Tibial artery (tissue), 4 donors: ENCODE measurements around the gene CIDEB.

Source experiments
- DNase-seq, 2 donors: peaks; one replicate each; pipeline ENCODE4 v3.0.0-alpha.2; 2019
- H3K27ac ChIP-seq, 2 donors: fragments of 200-600 bp; sonication (generic) in 1 of 2; 1 replicate in 1 of 2; 2 replicates in 1 of 2; pipeline ENCODE4 v1.5.1; 2018 to 2019; ENCODE audit warnings: mild to moderate bottlenecking in 1 of 2
- H3K27me3 ChIP-seq, 2 donors: fragments of 200-600 bp; sonication (generic) in 1 of 2; one replicate each; pipeline versions ENCODE4 v1.5.1 to v1.6.0; 2016 to 2019
- H3K36me3 ChIP-seq, 3 donors: fragments of 200-600 bp; sonication (generic) in 2 of 3; one replicate each; pipeline ENCODE4 v1.5.1; 2016 to 2019; ENCODE audit warnings: mild to moderate bottlenecking in 2 of 3
- H3K4me1 ChIP-seq, 4 donors: fragments of 200-600 bp; sonication (generic) in 2 of 4; 1 replicate in 3 of 4; 2 replicates in 1 of 4; pipeline ENCODE4 v1.5.1; 2016 to 2019
- H3K4me3 ChIP-seq, 2 donors: fragments of 200-600 bp; sonication (generic) in 1 of 2; 1 replicate in 1 of 2; 2 replicates in 1 of 2; pipeline ENCODE4 v1.5.1; 2018 to 2019; ENCODE audit warnings: mild to moderate bottlenecking in 2 of 2
- H3K9me3 ChIP-seq, 3 donors: fragments of 200-600 bp; sonication (generic) in 1 of 3; one replicate each; pipeline ENCODE4 v1.5.1; 2016 to 2019
- CTCF ChIP-seq, 2 experiments: fragments of 200-600 bp in 1 of 2; fragments of 450-650 bp in 1 of 2; IDR thresholded peaks; one replicate each; pipeline ENCODE4 v1.5.1; 2017 to 2019; ENCODE audit warnings: antibody characterized with exemption in 2 of 2, mild to moderate bottlenecking in 1 of 2, moderate library complexity in 1 of 2
- intact Hi-C: fragments of 100-400 bp; cut with DNase I; formaldehyde crosslinking; loops from one replicate; pipeline ENCODE4 v1.15.0; 2023; ENCODE audit warnings: low total_unique reads

The CIDEB gene

GRCh38 chr14:24298892-24299254 is 8.9 kb downstream of the CIDEB start:
- no peak for DNase-seq
- peaks cover 0 to 34% (median 25%) of the 10 kb centered on the region in 4 donors for H3K4me1 ChIP-seq
- peak overlapping the region; percentile 91 to 96 for H3K4me3 ChIP-seq
- intact Hi-C loops, result loop anchor here (5.0 kb wide), 1 partner anchor 57 kb away; the partner anchor contains the start of gene TINF2
- peak overlapping the region; percentile 76 to 85 for H3K27ac ChIP-seq
- no peak for TF ChIP-seq CTCF (IDR thresholded peaks at IDR 0.05)
- H3K9me3 ChIP-seq, result no peaks in the 10 kb centered on the region
- H3K27me3 ChIP-seq, result no peaks in the 10 kb centered on the region
- H3K36me3 ChIP-seq, result peaks cover 38 to 47% (median 38%) of the 10 kb centered on the region in 3 donors

DNA sequence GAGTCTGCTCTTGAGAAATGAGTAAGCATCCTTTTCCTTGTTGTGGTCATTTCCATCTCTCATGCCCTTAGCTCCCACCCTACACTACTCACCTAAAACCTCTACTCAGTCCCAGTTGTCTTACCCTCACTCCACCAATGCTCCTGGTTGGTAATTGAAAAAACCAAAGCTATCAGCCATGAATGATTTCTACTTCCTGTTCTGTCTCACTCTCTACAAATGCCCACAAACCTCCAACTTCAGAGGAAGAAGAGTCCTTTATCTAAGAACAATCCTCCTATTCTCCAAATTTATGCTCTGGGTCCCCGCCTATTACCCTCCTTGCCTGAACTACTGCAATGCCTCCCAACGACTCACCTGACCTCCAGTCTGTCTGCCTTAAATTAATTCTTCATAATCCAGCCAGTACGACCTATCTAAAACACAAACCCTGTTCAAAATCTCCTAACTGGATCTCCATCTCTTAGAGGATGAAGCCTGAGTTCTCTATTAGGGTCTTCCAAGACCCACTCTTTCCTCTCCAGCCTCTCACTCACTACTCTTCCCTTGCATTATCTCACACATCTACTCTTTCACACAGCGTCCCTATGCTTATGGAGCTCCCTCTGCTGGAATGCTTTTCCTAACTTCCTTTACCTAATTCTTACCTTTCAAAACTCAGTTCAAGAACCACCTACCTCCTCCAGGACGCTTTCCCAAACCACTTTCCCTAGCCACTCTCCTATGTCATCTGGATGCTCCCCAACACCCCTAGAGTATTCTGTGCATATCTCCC is 10.4 kb downstream of the CIDEB start:
- no peaks in the 10 kb centered on the region for H3K27me3 ChIP-seq
- DNase-seq, result no peak
- intact Hi-C loops, result loop anchor here (5.0 kb wide), 1 partner anchor 55 kb away; the partner anchor contains the start of gene TINF2
- H3K27ac ChIP-seq, result no peak overlapping the region
- H3K9me3 ChIP-seq, result no peaks in the 10 kb centered on the region
- no peak overlapping the region for H3K4me3 ChIP-seq
- TF ChIP-seq CTCF (IDR thresholded peaks at IDR 0.05), result no peak
- peaks cover 0 to 34% (median 25%) of the 10 kb centered on the region in 4 donors for H3K4me1 ChIP-seq
- H3K36me3 ChIP-seq, result peaks cover 27 to 41% (median 33%) of the 10 kb centered on the region in 3 donors

- H3K4me3 ChIP-seq, result no peak overlapping the region
- H3K27me3 ChIP-seq, result no peaks in the 10 kb centered on the region
- H3K36me3 ChIP-seq, result peaks cover 27 to 41% (median 33%) of the 10 kb centered on the region in 3 donors
- peak in 1 of 2 donors; percentile 52 for DNase-seq
- no peak overlapping the region for H3K27ac ChIP-seq
- H3K4me1 ChIP-seq, result peaks cover 0 to 34% (median 25%) of the 10 kb centered on the region in 4 donors
- peak; percentile 57 to 58 for TF ChIP-seq CTCF (IDR thresholded peaks at IDR 0.05)
- intact Hi-C loops, result loop anchor here (5.0 kb wide), 1 partner anchor 54 kb away; the partner anchor contains the start of gene TINF2
- no peaks in the 10 kb centered on the region for H3K9me3 ChIP-seq
Measured at GRCh38 chr14:24296341-24297157, 11.2 kb downstream of the CIDEB start.

GRCh38 chr14:24293525-24293924 is 14.3 kb downstream of the CIDEB start:
- Histone ChIP-seq H3K9me3 (no peaks in the 10 kb centered on the region), H3K36me3 (peaks cover 41 to 63% (median 51%) of the 10 kb centered on the region in 3 donors), H3K4me3 (no peak overlapping the region), H3K27me3 (no peaks in the 10 kb centered on the region), H3K4me1 (peaks cover 0 to 8% (median 3%) of the 10 kb centered on the region in 4 donors), H3K27ac (no peak overlapping the region)
- DNase-seq, result no peak
- intact Hi-C loops, result no loop called here
- no peak for TF ChIP-seq CTCF (IDR thresholded peaks at IDR 0.05)

GRCh38 chr14:24292118-24292807 is 15.5 kb downstream of the CIDEB start:
- Histone ChIP-seq H3K9me3 (no peaks in the 10 kb centered on the region), H3K36me3 (peaks cover 41 to 63% (median 51%) of the 10 kb centered on the region in 3 donors), H3K4me1 (peaks cover 0 to 6% (median 2%) of the 10 kb centered on the region in 4 donors), H3K4me3 (no peak overlapping the region), H3K27me3 (no peaks in the 10 kb centered on the region), H3K27ac (no peak overlapping the region)
- no peak for TF ChIP-seq CTCF (IDR thresholded peaks at IDR 0.05)
- DNase-seq, result no peak
- intact Hi-C loops, result no loop called here
